ENCODE results near the gene SHOC2.

The SHOC2 gene

DNA sequence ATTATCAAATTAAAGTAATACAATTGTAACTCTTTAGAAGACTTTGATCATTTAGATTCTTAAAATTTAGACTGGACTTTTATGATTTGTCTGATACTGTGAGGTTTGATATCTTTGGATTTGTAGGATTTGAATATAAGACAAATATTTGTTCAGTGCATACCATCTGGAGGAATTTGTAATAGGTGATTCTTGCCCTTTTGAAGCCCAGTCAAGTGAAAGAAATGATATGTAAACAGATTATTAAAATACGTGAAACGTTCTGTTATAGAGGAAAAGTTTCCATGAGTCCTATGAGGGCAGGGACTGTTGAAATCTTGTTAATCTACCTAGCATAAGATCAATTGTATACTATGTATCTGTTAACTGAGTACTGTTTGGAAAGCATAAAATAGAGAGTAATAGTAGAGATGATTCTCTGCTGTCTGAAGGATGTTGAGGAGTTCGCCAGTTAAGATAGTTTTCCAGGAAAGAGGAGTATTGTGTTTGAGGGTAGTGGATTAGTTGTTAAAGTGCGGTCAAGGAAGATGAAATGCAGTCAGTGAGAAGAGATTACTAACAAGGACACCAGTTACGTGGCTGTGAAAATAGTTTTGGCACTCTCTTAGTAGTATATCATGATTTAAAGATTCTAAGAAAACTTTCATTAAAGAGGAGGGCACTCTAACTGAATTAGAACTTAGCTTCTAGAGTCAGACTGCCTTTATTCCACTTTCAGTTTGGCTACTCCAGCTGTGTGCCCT lies 33.3 kb upstream of the SHOC2 start:
- peaks cover 89% of the 10 kb centered on the region for H3K36me3 Mint-ChIP-seq (ENCODE audit: insufficient read depth)
- H3K4me1 Mint-ChIP-seq (ENCODE audit: low read depth in 2 of 2), result peaks cover 31 to 48% of the 10 kb centered on the region in 2 donors
- peak overlapping the region; percentile 11 to 82 for H3K27ac Mint-ChIP-seq
- H3K4me3 Mint-ChIP-seq, result peak overlapping the region; percentile 3 to 37
- H3K27me3 Mint-ChIP-seq, result no peaks in the 10 kb centered on the region
- no peaks in the 10 kb centered on the region for H3K9me3 Mint-ChIP-seq
- ATAC-seq (replicated peaks) (peak; percentile 51), DNase-seq (no peak)

DNA sequence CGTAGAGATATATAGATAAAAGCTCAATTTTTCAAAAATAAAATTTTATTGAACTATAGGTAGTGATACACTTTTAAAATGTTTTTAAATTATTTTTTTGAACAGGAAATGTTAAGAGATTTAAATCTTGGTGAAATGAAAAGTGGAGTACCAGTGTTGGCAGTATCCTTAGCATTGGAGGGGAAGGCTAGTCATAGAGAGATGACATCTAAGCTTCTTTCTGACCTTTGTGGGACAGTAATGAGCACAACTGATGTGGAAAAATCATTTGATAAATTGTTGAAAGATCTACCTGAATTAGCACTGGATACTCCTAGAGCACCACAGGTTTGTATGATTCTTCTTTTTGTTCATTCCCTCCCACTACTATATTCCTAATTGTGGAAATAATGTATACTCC lies 31.8 kb upstream of the SHOC2 start:
- Mint-ChIP-seq H3K27ac (peak overlapping the region in 1 of 2 donors; percentile 38), H3K27me3 (no peaks in the 10 kb centered on the region), H3K4me3 (peak overlapping the region in 1 of 2 donors; percentile 47), H3K36me3 (ENCODE audit: insufficient read depth) (peaks cover 89% of the 10 kb centered on the region), H3K9me3 (no peaks in the 10 kb centered on the region), H3K4me1 (ENCODE audit: low read depth in 2 of 2) (peaks cover 30 to 51% of the 10 kb centered on the region in 2 donors)
- ATAC-seq (replicated peaks) (no peak), DNase-seq (no peak)

DNA sequence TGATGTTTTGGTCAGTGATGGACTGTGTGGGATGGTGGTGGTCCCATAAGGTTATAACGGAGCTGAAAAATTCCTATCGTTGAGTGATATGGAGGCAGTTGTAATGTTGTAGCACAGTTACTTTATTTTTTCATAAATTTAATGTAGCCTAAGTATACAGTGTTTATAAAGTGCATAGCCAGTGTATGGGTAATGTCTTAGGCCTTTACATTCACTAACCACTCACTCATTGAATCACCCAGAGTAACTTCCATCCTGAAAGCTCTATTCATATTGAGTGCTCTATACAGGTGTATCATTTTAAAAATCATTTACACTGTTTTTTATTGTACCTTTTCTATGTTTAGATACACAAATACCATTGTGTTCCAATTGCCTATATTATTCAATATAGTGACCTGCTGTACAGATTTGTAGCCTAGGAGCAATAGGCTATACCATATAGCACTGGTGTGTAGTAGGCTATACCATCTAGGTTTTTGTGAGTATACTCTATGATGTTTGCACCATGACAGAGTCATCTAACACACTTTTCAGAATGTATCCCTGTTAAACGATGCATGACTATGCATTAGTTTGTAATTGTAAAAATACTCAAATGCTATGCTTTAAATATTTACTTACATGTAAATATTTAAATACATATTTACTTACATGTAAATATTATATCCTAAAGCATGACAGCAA lies 26.7 kb upstream of the SHOC2 start:
- ATAC-seq (replicated peaks), result no peak
- Mint-ChIP-seq H3K9me3 (no peaks in the 10 kb centered on the region), H3K4me1 (ENCODE audit: low read depth in 2 of 2) (peaks cover 23 to 43% of the 10 kb centered on the region in 2 donors), H3K27ac (peak overlapping the region in 1 of 2 donors; percentile 9), H3K36me3 (ENCODE audit: insufficient read depth) (peaks cover 94% of the 10 kb centered on the region), H3K27me3 (no peaks in the 10 kb centered on the region), H3K4me3 (no peak overlapping the region)
- no peak for DNase-seq

DNA sequence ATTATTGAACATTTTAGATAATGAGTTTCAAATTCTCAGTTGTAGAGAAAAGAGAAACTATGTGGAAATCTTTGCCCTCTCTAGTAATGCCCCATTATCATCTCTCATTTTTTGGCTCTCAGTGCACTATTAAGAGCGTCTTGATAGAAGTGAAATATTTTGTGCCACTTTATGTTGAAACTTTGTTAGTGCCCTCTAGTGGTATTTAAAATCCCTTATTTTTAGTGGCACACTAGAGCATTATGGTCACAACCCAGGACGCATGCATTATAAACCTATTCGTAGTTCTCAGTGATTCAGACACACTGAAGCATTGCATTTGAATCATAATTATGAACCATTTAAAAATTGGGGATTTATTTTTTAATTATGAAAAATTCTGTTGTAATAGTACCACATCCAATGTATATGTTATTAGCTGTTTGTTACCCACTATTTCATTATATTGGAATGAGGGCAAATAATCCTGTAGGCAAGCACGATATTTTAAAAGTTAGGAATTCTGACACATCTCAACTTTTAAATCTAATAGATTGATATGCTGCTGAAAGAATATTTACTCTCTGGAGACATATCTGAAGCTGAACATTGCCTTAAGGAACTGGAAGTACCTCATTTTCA lies 25.7 kb upstream of the SHOC2 start:
- ATAC-seq (replicated peaks) (peak; percentile 92), DNase-seq (no peak)
- Mint-ChIP-seq H3K4me1 (ENCODE audit: low read depth in 2 of 2) (peaks cover 23 to 43% of the 10 kb centered on the region in 2 donors), H3K9me3 (no peaks in the 10 kb centered on the region), H3K27me3 (no peaks in the 10 kb centered on the region), H3K36me3 (ENCODE audit: insufficient read depth) (peaks cover 95% of the 10 kb centered on the region), H3K4me3 (no peak overlapping the region), H3K27ac (peak overlapping the region in 1 of 2 donors; percentile 5)

DNA sequence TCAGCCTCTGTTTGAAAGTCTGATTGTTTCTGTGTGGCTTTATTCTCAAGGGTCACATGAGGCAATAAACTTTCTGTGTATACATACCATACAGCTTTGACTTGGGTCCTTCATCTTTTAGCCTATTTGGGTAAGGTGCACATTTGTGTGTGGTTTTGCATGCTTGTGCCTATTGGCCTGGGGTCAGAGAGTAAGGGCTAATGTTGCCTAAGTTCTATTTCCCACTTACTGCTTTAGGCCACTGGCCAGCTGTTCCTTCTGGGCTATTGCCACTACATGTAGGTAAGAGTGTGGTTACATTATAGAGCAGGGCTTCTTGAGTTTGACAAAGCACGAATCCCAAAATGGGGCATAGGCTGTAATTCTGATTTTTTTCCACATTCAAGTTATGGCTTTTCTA lies 22.2 kb upstream of the SHOC2 start:
- ATAC-seq (replicated peaks) (no peak), DNase-seq (no peak)
- H3K27me3 Mint-ChIP-seq, result no peaks in the 10 kb centered on the region
- H3K4me3 Mint-ChIP-seq, result no peak overlapping the region
- peaks cover 15 to 28% of the 10 kb centered on the region in 2 donors for H3K4me1 Mint-ChIP-seq (ENCODE audit: low read depth in 2 of 2)
- peak overlapping the region in 1 of 2 donors; percentile 62 for H3K27ac Mint-ChIP-seq
- no peaks in the 10 kb centered on the region for H3K9me3 Mint-ChIP-seq
- peaks cover 84% of the 10 kb centered on the region for H3K36me3 Mint-ChIP-seq (ENCODE audit: insufficient read depth)

DNA sequence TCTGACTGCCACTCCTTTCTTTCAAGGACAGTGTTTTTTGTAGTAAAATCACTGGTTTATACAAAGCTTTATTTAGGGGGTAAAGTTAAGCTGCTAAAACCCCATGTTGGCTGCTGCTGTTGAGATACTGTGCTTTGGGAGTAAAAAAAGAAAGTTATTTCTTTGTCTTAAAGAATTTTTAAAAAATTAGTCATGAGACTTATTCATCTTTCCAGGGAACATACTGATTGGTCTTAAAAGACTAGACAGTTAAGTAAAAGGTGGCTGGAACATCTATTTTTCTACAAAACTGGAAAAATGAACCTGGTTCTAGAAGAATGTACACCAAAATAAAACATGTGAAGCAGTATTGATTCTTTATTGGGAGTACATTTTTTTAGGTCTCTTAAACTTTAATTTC lies 21.0 kb upstream of the SHOC2 start:
- Mint-ChIP-seq H3K9me3 (no peaks in the 10 kb centered on the region), H3K27ac (peak overlapping the region; percentile 27 to 49)

GRCh38 chr10:110900983-110901382 lies 18.4 kb upstream of the SHOC2 start:
- DNase-seq, result no peak
- Mint-ChIP-seq H3K27me3 (no peaks in the 10 kb centered on the region), H3K4me1 (ENCODE audit: low read depth in 2 of 2) (peaks cover 17 to 25% of the 10 kb centered on the region in 2 donors), H3K27ac (peak overlapping the region in 1 of 2 donors; percentile 77), H3K36me3 (ENCODE audit: insufficient read depth) (peaks cover 65% of the 10 kb centered on the region), H3K9me3 (no peaks in the 10 kb centered on the region), H3K4me3 (no peak overlapping the region)
- ATAC-seq (replicated peaks), result no peak

More for the DNA sequence above, 21.0 kb upstream of the SHOC2 start:
- H3K4me1 Mint-ChIP-seq (ENCODE audit: low read depth in 2 of 2), result peaks cover 23 to 35% of the 10 kb centered on the region in 2 donors
- H3K4me3 Mint-ChIP-seq, result no peak overlapping the region
- no peak for DNase-seq
- ATAC-seq (replicated peaks), result no peak
- no peaks in the 10 kb centered on the region for H3K27me3 Mint-ChIP-seq
- peaks cover 86% of the 10 kb centered on the region for H3K36me3 Mint-ChIP-seq (ENCODE audit: insufficient read depth)

GRCh38 chr10:110901954-110902819 lies 17.2 kb upstream of the SHOC2 start:
- H3K36me3 Mint-ChIP-seq (ENCODE audit: insufficient read depth), result peaks cover 59% of the 10 kb centered on the region
- no peak for ATAC-seq (replicated peaks)
- no peak overlapping the region for H3K4me3 Mint-ChIP-seq
- peak overlapping the region; percentile 74 to 82 for H3K27ac Mint-ChIP-seq
- H3K9me3 Mint-ChIP-seq, result no peaks in the 10 kb centered on the region
- peaks cover 14 to 19% of the 10 kb centered on the region in 2 donors for H3K4me1 Mint-ChIP-seq (ENCODE audit: low read depth in 2 of 2)
- H3K27me3 Mint-ChIP-seq, result no peaks in the 10 kb centered on the region
- no peak for DNase-seq

DNA sequence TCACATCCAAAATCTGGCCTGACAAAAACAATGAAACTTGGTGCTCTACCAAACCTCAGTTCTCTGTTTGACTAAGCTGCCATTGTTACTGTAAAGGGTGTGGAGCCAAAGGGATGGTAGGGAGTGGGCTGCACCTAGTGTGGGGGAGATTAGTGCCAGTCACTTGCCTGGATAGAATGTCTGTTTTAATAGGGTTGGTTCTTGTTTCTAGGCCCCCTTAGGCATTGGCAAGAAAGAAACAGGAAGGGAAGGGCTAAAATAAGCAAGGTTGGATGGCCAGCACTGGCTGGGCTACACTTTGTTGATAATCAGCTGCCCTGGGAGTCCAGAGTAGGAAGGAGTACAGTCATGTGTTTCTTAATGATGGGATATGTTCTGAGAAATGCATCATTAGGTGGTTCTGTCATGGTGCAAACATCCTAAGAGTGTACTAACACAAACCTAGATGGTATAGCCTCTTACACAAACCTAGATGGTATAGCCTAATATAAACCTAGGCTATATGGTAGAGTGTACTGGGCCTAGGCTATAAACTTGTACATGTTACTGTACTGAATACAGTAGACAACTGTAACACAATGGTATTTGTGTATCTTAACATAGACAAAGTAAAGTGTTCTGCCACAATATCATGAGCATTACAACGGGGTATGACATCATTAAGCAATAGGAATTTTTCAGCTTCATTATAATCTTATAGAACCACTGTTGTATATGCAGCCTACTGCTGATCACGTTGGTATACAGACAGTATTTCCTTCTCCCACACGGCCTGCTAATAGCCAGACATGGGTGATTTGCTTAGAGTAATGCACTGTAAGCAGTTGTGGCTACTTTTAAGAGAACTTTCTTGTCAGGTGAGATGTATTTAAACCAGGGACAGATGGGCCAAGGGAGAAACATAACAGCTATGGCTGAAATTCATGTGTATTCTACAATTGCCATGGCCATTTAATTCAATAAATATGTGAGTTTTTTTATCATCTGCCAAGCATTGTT lies 15.8 kb upstream of the SHOC2 start:
- peaks cover 14 to 23% of the 10 kb centered on the region in 2 donors for H3K4me1 Mint-ChIP-seq (ENCODE audit: low read depth in 2 of 2)
- peak overlapping the region; percentile 74 to 82 for H3K27ac Mint-ChIP-seq
- H3K27me3 Mint-ChIP-seq, result no peaks in the 10 kb centered on the region
- ATAC-seq (replicated peaks) (no peak), DNase-seq (no peak)
- no peak overlapping the region for H3K4me3 Mint-ChIP-seq
- H3K36me3 Mint-ChIP-seq (ENCODE audit: insufficient read depth), result peaks cover 45% of the 10 kb centered on the region
- no peaks in the 10 kb centered on the region for H3K9me3 Mint-ChIP-seq

GRCh38 chr10:110910138-110910537 lies 9.3 kb upstream of the SHOC2 start:
- Mint-ChIP-seq H3K36me3 (ENCODE audit: insufficient read depth) (peaks cover 8% of the 10 kb centered on the region), H3K9me3 (no peaks in the 10 kb centered on the region), H3K27me3 (no peaks in the 10 kb centered on the region), H3K4me3 (no peak overlapping the region), H3K4me1 (ENCODE audit: low read depth in 2 of 2) (peaks cover 0 to 16% of the 10 kb centered on the region in 2 donors), H3K27ac (no peak overlapping the region)
- DNase-seq, result no peak
- no peak for ATAC-seq (replicated peaks)

GRCh38 chr10:110912374-110912773 lies 7.0 kb upstream of the SHOC2 start:
- H3K9me3 Mint-ChIP-seq, result no peaks in the 10 kb centered on the region
- ATAC-seq (replicated peaks), result no peak
- peaks cover 11% of the 10 kb centered on the region for H3K36me3 Mint-ChIP-seq (ENCODE audit: insufficient read depth)
- peaks cover 3 to 30% of the 10 kb centered on the region in 2 donors for H3K4me1 Mint-ChIP-seq (ENCODE audit: low read depth in 2 of 2)
- H3K27me3 Mint-ChIP-seq, result no peaks in the 10 kb centered on the region
- no peak overlapping the region for H3K4me3 Mint-ChIP-seq
- no peak for DNase-seq
- H3K27ac Mint-ChIP-seq, result no peak overlapping the region

DNA sequence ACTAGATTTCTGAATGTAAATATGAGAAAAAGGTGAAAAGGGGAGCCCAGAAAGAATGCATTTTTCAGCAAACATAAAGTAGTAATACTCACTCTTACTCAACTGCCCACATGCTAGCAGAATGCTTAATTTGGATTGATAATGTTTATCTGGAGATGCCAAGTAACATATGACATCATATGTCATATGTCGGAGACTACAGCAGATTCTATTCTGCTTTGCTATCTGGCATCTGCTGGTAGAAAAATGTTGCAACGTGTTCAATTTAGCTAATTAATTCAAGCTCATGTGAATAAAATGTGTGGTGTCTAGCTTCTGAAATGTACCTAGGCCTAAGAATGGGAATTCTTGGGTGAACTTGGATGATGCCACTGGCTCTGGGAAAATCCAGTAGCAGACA lies 5.0 kb upstream of the SHOC2 start:
- Mint-ChIP-seq H3K4me3 (no peak overlapping the region), H3K27me3 (no peaks in the 10 kb centered on the region), H3K36me3 (ENCODE audit: insufficient read depth) (peaks cover 27% of the 10 kb centered on the region), H3K27ac (peak overlapping the region in 1 of 2 donors; percentile 66), H3K9me3 (no peaks in the 10 kb centered on the region), H3K4me1 (ENCODE audit: low read depth in 2 of 2) (peaks cover 16 to 33% of the 10 kb centered on the region in 2 donors)
- no peak for DNase-seq
- ATAC-seq (replicated peaks), result no peak
